HS-5 (cell line): ENCODE measurements around the gene CEACAM19.
"Not testable (repeated sequence)": the region's sequence is repeated elsewhere in the genome, so short reads cannot be mapped to it uniquely, and the experiment has no call there.

Experiments
- DNase-seq: peaks from one replicate; pipeline ENCODE4 v3.0.0-alpha.2; 2012; ENCODE audit warnings: low read depth

Gene CEACAM19

GRCh38 chr19:44675521-44675920 lies 4.2 kb downstream of the CEACAM19 start:
- DNase-seq, result no peak

- peak; percentile 66 for DNase-seq
Measured at GRCh38 chr19:44677019-44677811, 5.9 kb downstream of the CEACAM19 start.

GRCh38 chr19:44680536-44680935 lies 9.3 kb downstream of the CEACAM19 start:
- DNase-seq, result no peak

GRCh38 chr19:44681992-44682790 lies 10.9 kb downstream of the CEACAM19 start:
- no peak for DNase-seq

GRCh38 chr19:44682807-44683206 lies 11.5 kb downstream of the CEACAM19 start:
- DNase-seq, result no peak

GRCh38 chr19:44683434-44684210 lies 12.3 kb downstream of the CEACAM19 start:
- DNase-seq, result no peak

- DNase-seq, result not testable (repeated sequence)
Measured at GRCh38 chr19:44684396-44684795, 13.1 kb downstream of the CEACAM19 start.

GRCh38 chr19:44684892-44685863 lies 13.9 kb downstream of the CEACAM19 start:
- peak; percentile 61 for DNase-seq

- DNase-seq, result no peak
Measured at GRCh38 chr19:44685877-44686276, 14.6 kb downstream of the CEACAM19 start.

GRCh38 chr19:44686896-44687295 lies 15.6 kb downstream of the CEACAM19 start:
- no peak for DNase-seq

GRCh38 chr19:44687888-44688287 lies 16.6 kb downstream of the CEACAM19 start:
- no peak for DNase-seq

GRCh38 chr19:44689290-44690130 lies 18.2 kb downstream of the CEACAM19 start:
- no peak for DNase-seq

GRCh38 chr19:44690131-44690440 lies 18.8 kb downstream of the CEACAM19 start:
- no peak for DNase-seq

- DNase-seq, result no peak
Measured at GRCh38 chr19:44692379-44692721, 21.1 kb downstream of the CEACAM19 start.

- DNase-seq, result no peak
Measured at GRCh38 chr19:44694184-44694579, 22.9 kb downstream of the CEACAM19 start.

- no peak for DNase-seq
Measured at GRCh38 chr19:44696939-44697669, 25.8 kb downstream of the CEACAM19 start.

- DNase-seq, result no peak
Measured at GRCh38 chr19:44697670-44698034, 26.4 kb downstream of the CEACAM19 start.

- DNase-seq, result no peak
Measured at GRCh38 chr19:44698492-44699201, 27.4 kb downstream of the CEACAM19 start, which contains the start of gene CEACAM16. Gene CEACAM16 (plus strand): TSS chr19:44699151. CDS start chr19:44701457, 2,306 bp downstream.

- no peak for DNase-seq
Measured at GRCh38 chr19:44700547-44700946, 29.3 kb downstream of the CEACAM19 start.
